Esophagus squamous epithelium (tissue), 4 donors: ENCODE data around the gene THBS1.

Experiments used
- POLR2A ChIP-seq, 4 donors: fragments of 450-650 bp; IDR thresholded peaks; one replicate each; pipeline ENCODE4 v1.6.1; 2017; ENCODE audit warnings: antibody characterized with exemption in 4 of 4, mild to moderate bottlenecking in 4 of 4, moderate library complexity in 3 of 4
- TF ChIP-seq, protein P1 (sequence below), 6 experiments: fragments of 450-650 bp in 4 of 6; fragments of 200-600 bp in 2 of 6; sonication (generic) in 2 of 6; IDR thresholded peaks; one replicate each; pipeline ENCODE4 v1.5.1; 2016 to 2019; ENCODE audit warnings: antibody characterized with exemption in 6 of 6, mild to moderate bottlenecking in 4 of 6, moderate library complexity in 4 of 6

DNA sequence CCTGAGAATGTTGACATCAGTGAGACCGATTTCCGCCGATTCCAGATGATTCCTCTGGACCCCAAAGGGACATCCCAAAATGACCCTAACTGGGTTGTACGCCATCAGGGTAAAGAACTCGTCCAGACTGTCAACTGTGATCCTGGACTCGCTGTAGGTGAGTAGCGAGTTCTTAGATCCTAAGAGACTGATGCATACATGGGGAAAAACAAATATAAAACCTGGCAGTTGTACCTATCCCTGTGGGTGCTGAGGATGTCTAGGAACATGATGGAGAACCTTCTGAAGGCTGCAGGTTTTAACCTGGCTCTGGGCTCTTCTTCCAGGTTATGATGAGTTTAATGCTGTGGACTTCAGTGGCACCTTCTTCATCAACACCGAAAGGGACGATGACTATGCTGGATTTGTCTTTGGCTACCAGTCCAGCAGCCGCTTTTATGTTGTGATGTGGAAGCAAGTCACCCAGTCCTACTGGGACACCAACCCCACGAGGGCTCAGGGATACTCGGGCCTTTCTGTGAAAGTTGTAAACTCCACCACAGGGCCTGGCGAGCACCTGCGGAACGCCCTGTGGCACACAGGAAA lies 12.3 kb downstream of the THBS1 start:
- TF ChIP-seq, protein P1, sequence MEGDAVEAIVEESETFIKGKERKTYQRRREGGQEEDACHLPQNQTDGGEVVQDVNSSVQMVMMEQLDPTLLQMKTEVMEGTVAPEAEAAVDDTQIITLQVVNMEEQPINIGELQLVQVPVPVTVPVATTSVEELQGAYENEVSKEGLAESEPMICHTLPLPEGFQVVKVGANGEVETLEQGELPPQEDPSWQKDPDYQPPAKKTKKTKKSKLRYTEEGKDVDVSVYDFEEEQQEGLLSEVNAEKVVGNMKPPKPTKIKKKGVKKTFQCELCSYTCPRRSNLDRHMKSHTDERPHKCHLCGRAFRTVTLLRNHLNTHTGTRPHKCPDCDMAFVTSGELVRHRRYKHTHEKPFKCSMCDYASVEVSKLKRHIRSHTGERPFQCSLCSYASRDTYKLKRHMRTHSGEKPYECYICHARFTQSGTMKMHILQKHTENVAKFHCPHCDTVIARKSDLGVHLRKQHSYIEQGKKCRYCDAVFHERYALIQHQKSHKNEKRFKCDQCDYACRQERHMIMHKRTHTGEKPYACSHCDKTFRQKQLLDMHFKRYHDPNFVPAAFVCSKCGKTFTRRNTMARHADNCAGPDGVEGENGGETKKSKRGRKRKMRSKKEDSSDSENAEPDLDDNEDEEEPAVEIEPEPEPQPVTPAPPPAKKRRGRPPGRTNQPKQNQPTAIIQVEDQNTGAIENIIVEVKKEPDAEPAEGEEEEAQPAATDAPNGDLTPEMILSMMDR (IDR thresholded peaks at IDR 0.05): no peak
- no peak for TF ChIP-seq POLR2A (IDR thresholded peaks at IDR 0.05)
